T-helper 1 cell treated with Interleukin-12 subunit alpha and Interleukin-12 subunit beta and Interleukin-4 antibody, amounts not matched to agents 30 ng/mL and 1 ng/mL, for 36 hours (primary cell): ENCODE measurements around the gene AFF3. TPM values are rescaled to one million over a fixed set of nuclear protein-coding genes. Genes with fewer than 3 reads are reported as not detected.

Experiments
- intact Hi-C: fragments of 100-400 bp; cut with micrococcal nuclease; formaldehyde crosslinking; loops from one replicate; pipeline ENCODE4 v1.15.1; 2024
- total RNA-seq: library from RNA; stranded (reverse); gene quantifications from 2 replicates; pipeline ENCODE4 v1.2.3, GENCODE V29; 2022

Gene AFF3
- total RNA-seq, 1 donor from 2014 or later: 1.2 TPM

GRCh38 chr2:100071335-100072043 is 70.9 kb downstream of the AFF3 start:
- intact Hi-C loops: no loop called here

GRCh38 chr2:100070078-100070477 is 72.3 kb downstream of the AFF3 start:
- intact Hi-C loops: no loop called here

- intact Hi-C loops: no loop called here
These were observed 74.0 kb downstream of the AFF3 start for GRCh38 chr2:100068395-100068794.

GRCh38 chr2:100067784-100068183 is 74.6 kb downstream of the AFF3 start:
- intact Hi-C loops: no loop called here

- intact Hi-C loops: no loop called here
These were observed 75.5 kb downstream of the AFF3 start for GRCh38 chr2:100066856-100067255.

GRCh38 chr2:100066246-100066645 is 76.1 kb downstream of the AFF3 start:
- intact Hi-C loops: no loop called here

GRCh38 chr2:100064592-100065428 is 77.6 kb downstream of the AFF3 start:
- intact Hi-C loops: loop anchor here (5.0 kb wide), 1 partner anchor 77 kb away; the partner anchor contains the start of gene AFF3

GRCh38 chr2:100064165-100064564 is 78.2 kb downstream of the AFF3 start:
- intact Hi-C loops: loop anchor here (5.0 kb wide), 1 partner anchor 78 kb away; the partner anchor contains the start of gene AFF3

GRCh38 chr2:100063459-100063953 is 78.9 kb downstream of the AFF3 start:
- intact Hi-C loops: loop anchor here (5.0 kb wide), 1 partner anchor 79 kb away; the partner anchor contains the start of gene AFF3

- intact Hi-C loops: loop anchor here (5.0 kb wide), 1 partner anchor 80 kb away; the partner anchor contains the start of gene AFF3
These were observed 80.1 kb downstream of the AFF3 start for GRCh38 chr2:100062336-100062735.

GRCh38 chr2:100060875-100061274 is 81.5 kb downstream of the AFF3 start:
- intact Hi-C loops: loop anchor here (5.0 kb wide), 1 partner anchor 81 kb away; the partner anchor contains the start of gene AFF3

- intact Hi-C loops: loop anchor here (5.0 kb wide), 1 partner anchor 83 kb away; the partner anchor contains the start of gene AFF3
These were observed 82.8 kb downstream of the AFF3 start for GRCh38 chr2:100059638-100060037.

- intact Hi-C loops: no loop called here
These were observed 84.5 kb downstream of the AFF3 start for GRCh38 chr2:100057901-100058261.

GRCh38 chr2:100054426-100054825 is 88.0 kb downstream of the AFF3 start:
- intact Hi-C loops: no loop called here

- intact Hi-C loops: no loop called here
These were observed 89.1 kb downstream of the AFF3 start for GRCh38 chr2:100053087-100053885.

GRCh38 chr2:100052650-100053049 is 89.7 kb downstream of the AFF3 start:
- intact Hi-C loops: no loop called here

- intact Hi-C loops: no loop called here
These were observed 91.1 kb downstream of the AFF3 start for GRCh38 chr2:100051253-100051652.

GRCh38 chr2:100050685-100051084 is 91.7 kb downstream of the AFF3 start:
- intact Hi-C loops: no loop called here

GRCh38 chr2:100046961-100047947 is 95.1 kb downstream of the AFF3 start:
- intact Hi-C loops: no loop called here

- intact Hi-C loops: no loop called here
These were observed 97.4 kb downstream of the AFF3 start for GRCh38 chr2:100045000-100045399.
